ENCODE measurements around the gene DRC1. TPM values are rescaled to one million over a fixed set of nuclear protein-coding genes. Genes with fewer than 3 reads are reported as not detected.

DRC1 gene
- total RNA-seq, 2 experiments from 2014 or later, result not detected

DNA sequence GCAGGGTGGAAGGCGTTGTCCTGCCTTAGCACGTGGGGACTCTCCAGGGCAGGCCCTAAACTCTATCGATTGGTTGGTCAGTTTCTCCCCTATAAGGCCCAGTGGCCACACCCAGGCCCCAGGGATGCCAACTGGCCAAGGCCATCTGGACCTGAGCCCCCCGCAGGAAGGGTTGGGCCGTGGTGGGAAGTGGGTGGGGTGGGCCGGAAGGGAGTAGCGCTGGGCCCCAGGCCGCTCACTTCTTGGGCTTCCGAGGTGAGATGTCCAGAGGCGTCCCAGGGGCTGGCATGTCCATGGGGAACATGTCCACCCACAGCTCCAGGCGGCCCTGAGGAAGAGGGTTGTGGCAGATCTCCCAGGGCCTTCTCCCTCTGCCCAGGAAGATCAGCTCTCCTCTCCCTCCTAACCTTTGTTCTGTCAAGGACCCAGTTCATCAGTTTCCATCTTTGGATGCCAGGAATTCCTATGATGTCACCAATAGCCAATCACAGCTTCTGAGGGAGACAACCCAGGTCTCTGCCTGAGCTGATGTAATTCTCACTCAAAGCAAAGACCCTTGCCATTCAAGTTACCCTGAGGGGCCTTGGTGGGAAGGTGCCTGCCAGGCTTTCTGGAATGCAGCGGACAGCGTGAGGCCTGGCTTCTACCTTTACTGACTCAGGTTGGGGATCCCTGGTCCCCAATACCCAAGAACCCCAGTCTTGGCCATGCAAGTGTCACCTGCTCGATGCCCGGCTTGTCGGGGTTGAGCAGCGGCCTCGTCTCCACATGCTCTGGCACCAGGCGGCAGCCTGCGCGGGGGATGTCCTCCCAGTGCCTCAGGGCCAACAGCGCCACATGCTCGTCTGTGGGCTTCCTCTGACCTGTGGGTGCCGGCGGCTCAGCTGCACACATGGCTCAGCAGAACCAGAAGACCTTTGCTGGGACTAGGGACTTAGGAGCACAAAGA, 61.8 kb downstream of the DRC1 start:
- Histone ChIP-seq H3K4me1 (ENCODE audit: insufficient read depth, low read length, poor library complexity, severe bottlenecking) (no peaks in the 10 kb centered on the region), H3K4me3 (ENCODE audit: low read depth, low read length, poor library complexity, severe bottlenecking) (no peak overlapping the region), H3K79me2 (ENCODE audit: insufficient read depth, low read depth, low read length) (no peaks in the 10 kb centered on the region), H4K20me1 (ENCODE audit: insufficient read depth, low read length) (no peaks in the 10 kb centered on the region), H3K4me2 (ENCODE audit: low read length) (no peak overlapping the region), H3K9me2 (ENCODE audit: insufficient read depth, low read length) (no peaks in the 10 kb centered on the region), H3K27ac (ENCODE audit: low read depth, low read length, poor library complexity, severe bottlenecking) (no peak overlapping the region), H2AFZ (ENCODE audit: low read length) (no peak overlapping the region), H3K9me3 (ENCODE audit: low read length) (no peaks in the 10 kb centered on the region), H3K36me3 (ENCODE audit: insufficient read depth, low read length) (no peaks in the 10 kb centered on the region)
- no peak for TF ChIP-seq EZH2phosphoT487 (IDR thresholded peaks at IDR 0.05; ENCODE audit: borderline replicate concordance, low read depth, low read length)
- TF ChIP-seq, protein P1, sequence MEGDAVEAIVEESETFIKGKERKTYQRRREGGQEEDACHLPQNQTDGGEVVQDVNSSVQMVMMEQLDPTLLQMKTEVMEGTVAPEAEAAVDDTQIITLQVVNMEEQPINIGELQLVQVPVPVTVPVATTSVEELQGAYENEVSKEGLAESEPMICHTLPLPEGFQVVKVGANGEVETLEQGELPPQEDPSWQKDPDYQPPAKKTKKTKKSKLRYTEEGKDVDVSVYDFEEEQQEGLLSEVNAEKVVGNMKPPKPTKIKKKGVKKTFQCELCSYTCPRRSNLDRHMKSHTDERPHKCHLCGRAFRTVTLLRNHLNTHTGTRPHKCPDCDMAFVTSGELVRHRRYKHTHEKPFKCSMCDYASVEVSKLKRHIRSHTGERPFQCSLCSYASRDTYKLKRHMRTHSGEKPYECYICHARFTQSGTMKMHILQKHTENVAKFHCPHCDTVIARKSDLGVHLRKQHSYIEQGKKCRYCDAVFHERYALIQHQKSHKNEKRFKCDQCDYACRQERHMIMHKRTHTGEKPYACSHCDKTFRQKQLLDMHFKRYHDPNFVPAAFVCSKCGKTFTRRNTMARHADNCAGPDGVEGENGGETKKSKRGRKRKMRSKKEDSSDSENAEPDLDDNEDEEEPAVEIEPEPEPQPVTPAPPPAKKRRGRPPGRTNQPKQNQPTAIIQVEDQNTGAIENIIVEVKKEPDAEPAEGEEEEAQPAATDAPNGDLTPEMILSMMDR (conservative IDR thresholded peaks at IDR 0.05; ENCODE audit: low read length), result no peak
- CTCF ChIA-PET (ENCODE audit: unreplicated experiment), result no interaction called here
- BruUV-seq (replicated peaks), result no TSS peak
- POLR2A ChIA-PET, result interaction anchor here (0.5 kb wide), 1 partner anchor 411 kb away, joined by 6 read pairs; no protein-coding TSS in a partner anchor
- no peak for DNase-seq (ENCODE audit: low spot score)
- intact Hi-C loops (cut with micrococcal nuclease; ENCODE audit: unreplicated experiment), result loop anchor here (10.0 kb wide), 1 partner anchor 139 kb away; no protein-coding TSS in a partner anchor

DNA sequence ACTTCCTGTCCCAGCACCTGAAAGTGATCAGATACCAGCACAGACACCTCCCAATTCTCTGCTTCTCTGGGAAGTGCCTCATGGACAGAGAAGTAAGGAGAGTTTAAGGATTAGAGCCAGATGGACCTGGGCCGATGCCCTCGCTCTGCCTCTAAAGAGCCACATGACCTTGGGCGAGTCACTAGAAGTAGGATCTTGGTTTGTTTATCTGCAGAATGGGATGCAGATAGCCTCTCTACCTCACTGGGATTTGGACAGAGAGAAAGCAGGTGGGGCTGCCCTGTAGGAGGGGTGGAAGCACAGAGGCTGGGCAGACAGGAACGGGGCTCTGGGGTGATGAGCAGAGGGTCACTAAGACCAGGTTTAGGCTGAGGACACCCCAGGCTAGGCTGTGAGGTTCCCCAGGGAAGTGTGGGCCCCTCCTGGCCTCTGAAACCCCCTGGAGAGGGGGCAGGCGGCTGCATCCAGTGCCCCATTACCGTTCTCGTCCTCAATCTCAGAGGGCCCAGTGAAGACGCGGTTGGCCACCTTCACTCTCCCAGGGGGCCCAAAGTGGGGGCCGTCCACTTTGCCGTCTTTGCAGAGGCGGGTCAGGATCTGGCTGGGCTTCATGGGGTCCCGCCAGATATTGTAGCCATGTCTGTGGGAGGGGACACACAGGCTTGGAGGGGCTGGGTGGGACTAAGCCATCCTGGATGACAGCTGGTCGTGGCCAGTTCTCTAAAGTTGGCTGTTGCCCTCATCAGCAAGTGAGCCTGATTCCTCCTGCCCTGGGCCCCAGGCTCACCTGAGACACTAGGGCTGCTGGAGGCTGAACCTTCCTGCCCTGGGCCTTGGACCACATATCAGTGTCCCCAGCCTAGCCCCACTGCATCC, 62.9 kb downstream of the DRC1 start:
- no peak overlapping the region for H3K27ac ChIP-seq (ENCODE audit: low read depth, low read length, poor library complexity, severe bottlenecking)
- BruUV-seq (replicated peaks), result no TSS peak
- H3K4me3 ChIP-seq (ENCODE audit: low read depth, low read length, poor library complexity, severe bottlenecking), result no peak overlapping the region
- no peak for TF ChIP-seq EZH2phosphoT487 (IDR thresholded peaks at IDR 0.05; ENCODE audit: borderline replicate concordance, low read depth, low read length)
- TF ChIP-seq, protein P1 (conservative IDR thresholded peaks at IDR 0.05; ENCODE audit: low read length), result no peak
- H3K79me2 ChIP-seq (ENCODE audit: insufficient read depth, low read depth, low read length), result no peaks in the 10 kb centered on the region
- ChIA-PET POLR2A (no interaction called here), CTCF (ENCODE audit: unreplicated experiment) (no interaction called here)
- peaks cover 6% of the 10 kb centered on the region; the same call in 1 of the 2 replicates for H3K9me3 ChIP-seq (ENCODE audit: low read length)
- H3K36me3 ChIP-seq (ENCODE audit: insufficient read depth, low read length), result no peaks in the 10 kb centered on the region
- no peak overlapping the region for H2AFZ ChIP-seq (ENCODE audit: low read length)
- intact Hi-C loops (cut with micrococcal nuclease; ENCODE audit: unreplicated experiment), result loop anchor here (10.0 kb wide), 1 partner anchor 140 kb away; no protein-coding TSS in a partner anchor
- no peaks in the 10 kb centered on the region for H3K9me2 ChIP-seq (ENCODE audit: insufficient read depth, low read length)
- no peaks in the 10 kb centered on the region for H3K4me1 ChIP-seq (ENCODE audit: insufficient read depth, low read length, poor library complexity, severe bottlenecking)
- H4K20me1 ChIP-seq (ENCODE audit: insufficient read depth, low read length), result no peaks in the 10 kb centered on the region
- no peak overlapping the region for H3K4me2 ChIP-seq (ENCODE audit: low read length)
- no peak for DNase-seq (ENCODE audit: low spot score)
